Mammary epithelial cell (primary cell): ENCODE results near the gene LAIR2.

ENCODE experiments used
- EZH2 ChIP-seq: IDR thresholded peaks from 2 replicates; pipeline ENCODE4 v1.6.1; 2012; ENCODE audit warnings: low read length, inconsistent platforms, borderline replicate concordance
- TF ChIP-seq, protein P1 (sequence below), 2 donors: IDR thresholded peaks in 1 of 2; conservative IDR thresholded peaks in 1 of 2; 2 replicates each; pipeline ENCODE4 v1.5.1; 2011 to 2012; ENCODE audit warnings: inconsistent platforms in 2 of 2, low read length in 2 of 2, mild to moderate bottlenecking in 2 of 2, control low read depth in 1 of 2, low read depth in 1 of 2; ENCODE audit not compliant: insufficient read depth in 1 of 2; ENCODE audit errors: extremely low read depth in 1 of 2

DNA sequence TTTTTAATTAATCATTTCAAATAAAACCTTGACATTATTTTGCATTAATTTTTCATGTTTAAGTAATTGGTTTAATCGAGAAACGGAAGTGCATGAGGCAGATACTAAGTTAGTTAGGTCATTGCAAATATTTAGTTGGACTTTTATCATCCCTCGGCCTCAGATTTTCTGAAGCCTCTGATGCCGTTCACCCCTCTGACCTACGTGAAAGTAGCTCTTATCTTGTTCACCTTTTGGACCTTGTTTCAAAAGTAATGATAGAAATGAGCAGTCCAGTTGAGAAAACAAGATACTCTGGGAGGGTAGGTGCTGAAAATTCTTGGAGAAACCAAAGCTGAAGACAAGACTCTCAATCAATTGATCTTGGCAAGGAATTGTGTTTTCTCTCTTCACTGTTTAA is 23.0 kb downstream of the LAIR2 start:
- TF ChIP-seq, protein P1, sequence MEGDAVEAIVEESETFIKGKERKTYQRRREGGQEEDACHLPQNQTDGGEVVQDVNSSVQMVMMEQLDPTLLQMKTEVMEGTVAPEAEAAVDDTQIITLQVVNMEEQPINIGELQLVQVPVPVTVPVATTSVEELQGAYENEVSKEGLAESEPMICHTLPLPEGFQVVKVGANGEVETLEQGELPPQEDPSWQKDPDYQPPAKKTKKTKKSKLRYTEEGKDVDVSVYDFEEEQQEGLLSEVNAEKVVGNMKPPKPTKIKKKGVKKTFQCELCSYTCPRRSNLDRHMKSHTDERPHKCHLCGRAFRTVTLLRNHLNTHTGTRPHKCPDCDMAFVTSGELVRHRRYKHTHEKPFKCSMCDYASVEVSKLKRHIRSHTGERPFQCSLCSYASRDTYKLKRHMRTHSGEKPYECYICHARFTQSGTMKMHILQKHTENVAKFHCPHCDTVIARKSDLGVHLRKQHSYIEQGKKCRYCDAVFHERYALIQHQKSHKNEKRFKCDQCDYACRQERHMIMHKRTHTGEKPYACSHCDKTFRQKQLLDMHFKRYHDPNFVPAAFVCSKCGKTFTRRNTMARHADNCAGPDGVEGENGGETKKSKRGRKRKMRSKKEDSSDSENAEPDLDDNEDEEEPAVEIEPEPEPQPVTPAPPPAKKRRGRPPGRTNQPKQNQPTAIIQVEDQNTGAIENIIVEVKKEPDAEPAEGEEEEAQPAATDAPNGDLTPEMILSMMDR (conservative IDR thresholded peaks at IDR 0.05 in 1 of 2, IDR thresholded peaks at IDR 0.05 in 1 of 2; ENCODE audit: extremely low read depth in 1 of 2, insufficient read depth in 1 of 2, low read depth in 1 of 2, low read length in 2 of 2), result no peak
- TF ChIP-seq EZH2, result no peak
